EL (cell line): ENCODE data around the gene DDR2.

Experiments
- DNase-seq: peaks from one replicate; pipeline ENCODE4 v3.0.0-alpha.2; 2016

Gene DDR2

DNA sequence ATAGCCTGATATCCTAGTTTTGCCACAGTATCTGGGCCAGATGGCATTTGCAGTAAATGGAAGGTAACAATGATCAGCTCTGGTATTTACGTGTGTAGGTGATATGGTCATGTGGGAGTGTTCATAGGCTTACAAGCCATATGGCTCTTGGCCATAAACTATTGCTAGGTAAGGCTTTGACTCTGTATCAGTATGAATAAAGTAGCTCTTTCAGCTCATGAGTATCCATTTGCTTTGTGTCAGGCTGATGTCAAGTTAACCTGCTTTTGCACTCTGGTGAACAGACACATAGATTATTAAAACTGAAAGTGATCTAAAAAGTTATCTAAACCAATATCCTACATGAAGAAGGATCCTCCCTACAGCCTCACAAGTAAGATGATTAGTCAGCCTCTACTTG lies 69.0 kb downstream of the DDR2 start:
- DNase-seq, result no peak

- DNase-seq, result no peak
Measured at GRCh38 chr1:162702628-162703027, 70.4 kb downstream of the DDR2 start.

- DNase-seq, result no peak
Measured at GRCh38 chr1:162703708-162704107, 71.4 kb downstream of the DDR2 start.

GRCh38 chr1:162704673-162705424 lies 72.6 kb downstream of the DDR2 start:
- DNase-seq, result no peak

DNA sequence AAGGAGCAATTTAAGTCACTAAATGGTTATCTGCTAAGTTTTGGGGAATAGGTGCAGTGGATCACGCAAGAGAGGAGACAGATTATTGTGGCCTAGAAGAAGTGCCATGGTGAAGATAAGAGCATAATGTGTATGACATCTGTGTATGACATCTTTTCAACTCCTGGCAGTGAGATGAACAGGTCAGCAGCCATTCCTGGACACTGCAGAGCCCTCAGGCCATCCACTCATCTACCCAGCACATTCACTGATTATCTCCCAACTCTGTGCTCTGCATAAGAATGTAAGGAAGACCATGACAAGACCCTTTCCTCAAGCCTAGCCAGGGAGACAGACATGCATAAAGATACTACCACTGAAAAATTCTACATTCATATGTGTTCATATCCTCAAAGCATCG lies 73.7 kb downstream of the DDR2 start:
- DNase-seq, result no peak

- no peak for DNase-seq
Measured at GRCh38 chr1:162706606-162707005, 74.3 kb downstream of the DDR2 start.

DNA sequence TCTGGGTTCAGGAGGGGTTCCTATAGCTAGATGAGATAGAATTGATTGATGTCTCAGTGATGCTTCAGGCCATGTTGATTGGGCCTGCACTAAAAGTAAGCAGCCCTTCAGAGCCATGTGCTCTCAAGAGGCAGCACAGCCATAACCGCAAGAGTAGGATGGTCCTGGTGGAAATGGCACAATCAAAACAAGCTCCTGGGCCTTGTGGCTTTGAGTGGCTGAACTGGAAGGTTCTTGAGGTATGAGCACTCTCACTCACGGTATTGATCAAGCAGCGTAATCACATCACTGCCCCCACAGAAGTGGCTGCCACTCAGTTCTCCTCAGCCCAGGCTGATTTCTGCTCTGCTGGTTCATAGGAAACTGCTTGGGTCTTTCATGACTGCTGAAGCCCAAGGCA lies 76.0 kb downstream of the DDR2 start:
- no peak for DNase-seq

- no peak for DNase-seq
Measured at GRCh38 chr1:162709132-162709860, 77.0 kb downstream of the DDR2 start.

DNA sequence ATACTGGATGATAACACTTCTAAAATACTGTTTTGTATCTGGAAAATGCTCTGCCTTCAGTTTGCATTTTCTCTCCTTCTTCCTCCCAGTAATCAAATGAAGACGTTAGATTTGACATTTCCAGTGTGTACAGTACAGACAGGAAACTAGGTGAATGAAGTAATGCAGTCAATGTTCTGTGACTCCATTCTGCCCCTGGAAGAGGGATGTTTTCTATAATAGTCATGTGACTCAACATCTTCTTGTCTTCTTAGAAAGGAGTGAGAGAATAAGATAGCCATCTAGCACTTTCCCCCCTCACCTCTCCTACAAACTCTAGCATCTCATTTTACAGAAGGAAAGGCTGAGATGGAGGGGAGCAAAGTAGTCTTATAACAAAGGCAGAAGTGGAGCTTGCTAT lies 77.6 kb downstream of the DDR2 start:
- DNase-seq, result peak; percentile 37

- DNase-seq, result peak; percentile 26
Measured at GRCh38 chr1:162710345-162710744, 78.1 kb downstream of the DDR2 start.

GRCh38 chr1:162710780-162711465 lies 78.7 kb downstream of the DDR2 start:
- peak; percentile 18 for DNase-seq

DNA sequence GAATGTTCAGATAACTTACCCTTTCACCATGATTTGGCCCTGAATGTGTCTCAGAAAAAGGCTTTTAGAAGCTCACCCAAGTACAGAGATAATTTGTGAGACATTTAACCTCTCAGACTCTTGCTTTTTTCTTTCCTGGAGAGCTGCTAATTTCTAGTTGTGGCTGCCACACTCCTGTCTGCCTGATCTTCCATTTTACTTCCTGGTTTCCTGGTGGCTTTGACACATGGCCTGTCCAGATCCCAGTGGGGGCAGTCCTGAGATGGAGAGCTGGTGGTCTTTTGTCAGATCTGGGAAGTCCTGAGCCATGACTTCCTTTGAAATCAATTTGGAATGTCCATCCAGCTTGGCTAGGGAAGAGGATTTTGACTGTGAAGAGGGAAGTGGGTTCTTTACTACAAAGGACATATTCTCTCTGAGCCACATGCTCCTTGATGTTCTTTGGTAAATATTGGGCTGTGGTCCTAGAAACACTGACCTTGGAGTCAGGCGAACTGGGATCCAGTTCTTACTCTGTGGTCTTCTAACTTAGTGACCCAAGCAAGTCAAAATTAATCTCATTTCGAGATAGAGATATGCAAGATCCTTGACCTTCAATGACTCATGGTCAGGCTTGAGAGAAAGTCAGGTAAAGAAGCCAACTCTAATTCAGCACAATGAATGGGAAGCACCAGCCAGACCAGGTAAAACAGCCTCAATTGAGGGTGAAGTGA lies 80.2 kb downstream of the DDR2 start:
- DNase-seq, result no peak

GRCh38 chr1:162716123-162716522 lies 83.9 kb downstream of the DDR2 start:
- no peak for DNase-seq

DNA sequence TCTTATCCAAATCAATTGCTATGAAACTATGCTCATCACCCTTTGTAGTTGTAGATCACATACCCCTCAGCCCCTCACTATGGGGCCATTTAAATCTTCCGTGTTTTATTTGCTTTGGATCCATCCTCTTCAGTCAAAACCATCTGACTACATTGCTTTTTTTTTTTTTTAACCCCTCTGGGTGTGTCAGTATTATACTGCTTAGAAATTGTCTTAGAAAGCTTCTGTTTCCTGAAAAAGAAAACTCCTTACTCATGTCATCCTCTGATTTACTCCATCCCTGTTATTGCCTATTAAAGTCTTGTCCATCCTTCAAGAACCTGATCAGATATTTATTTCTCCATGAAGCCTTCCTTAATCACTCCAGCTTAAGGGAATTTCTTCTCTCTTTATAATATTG lies 84.3 kb downstream of the DDR2 start:
- DNase-seq, result no peak

DNA sequence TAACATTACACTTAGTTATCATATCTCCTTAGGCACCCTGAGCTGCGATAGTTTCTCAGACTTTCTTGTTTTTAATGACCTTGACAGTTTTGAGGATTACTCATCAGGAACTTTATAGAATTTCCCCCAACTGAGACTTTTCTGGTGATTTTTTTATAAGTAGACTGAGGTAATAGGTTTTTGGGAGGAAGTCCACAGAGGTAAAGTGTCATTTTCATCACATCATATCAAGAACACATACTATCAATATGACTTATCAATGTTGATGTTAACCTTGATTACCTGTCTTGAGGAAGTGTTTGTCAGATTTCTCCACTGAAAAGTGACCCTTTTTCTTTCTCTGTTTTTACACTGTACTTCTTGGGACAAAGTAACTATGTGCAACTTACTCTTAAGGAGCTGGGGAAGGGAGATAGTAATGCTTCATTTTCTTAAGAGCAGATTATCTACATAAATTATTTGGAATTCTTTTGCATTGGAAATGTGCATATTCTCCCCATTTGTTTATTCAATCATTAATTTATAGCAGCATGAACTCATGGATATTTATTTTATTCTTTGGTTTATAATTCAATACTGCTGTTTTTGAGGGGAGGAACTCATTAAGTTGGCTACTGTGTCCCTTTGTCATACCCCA lies 85.4 kb downstream of the DDR2 start:
- DNase-seq, result no peak

GRCh38 chr1:162719678-162720077 lies 87.4 kb downstream of the DDR2 start:
- no peak for DNase-seq

GRCh38 chr1:162720996-162721395 lies 88.7 kb downstream of the DDR2 start:
- DNase-seq, result peak; percentile 47

DNA sequence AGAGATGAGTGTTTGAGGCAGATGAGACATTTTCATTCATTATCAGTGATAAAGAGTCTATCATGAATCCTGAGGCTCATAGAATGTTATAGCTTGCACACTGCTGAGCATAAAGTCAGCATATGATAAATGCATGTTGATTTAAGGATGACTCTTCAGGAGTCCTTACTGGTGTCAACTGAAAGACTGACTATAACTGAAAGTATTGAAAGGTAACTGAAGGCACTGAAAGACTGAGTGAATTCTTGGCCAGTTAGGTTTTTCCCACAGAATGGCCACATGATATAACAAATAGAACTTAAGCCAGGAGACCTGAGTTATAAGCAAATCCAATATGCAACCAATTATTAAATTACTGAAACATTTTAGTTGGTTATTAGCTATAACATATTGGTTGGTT lies 89.2 kb downstream of the DDR2 start:
- DNase-seq, result no peak

- DNase-seq, result no peak
Measured at GRCh38 chr1:162722036-162722435, 89.8 kb downstream of the DDR2 start.

DNA sequence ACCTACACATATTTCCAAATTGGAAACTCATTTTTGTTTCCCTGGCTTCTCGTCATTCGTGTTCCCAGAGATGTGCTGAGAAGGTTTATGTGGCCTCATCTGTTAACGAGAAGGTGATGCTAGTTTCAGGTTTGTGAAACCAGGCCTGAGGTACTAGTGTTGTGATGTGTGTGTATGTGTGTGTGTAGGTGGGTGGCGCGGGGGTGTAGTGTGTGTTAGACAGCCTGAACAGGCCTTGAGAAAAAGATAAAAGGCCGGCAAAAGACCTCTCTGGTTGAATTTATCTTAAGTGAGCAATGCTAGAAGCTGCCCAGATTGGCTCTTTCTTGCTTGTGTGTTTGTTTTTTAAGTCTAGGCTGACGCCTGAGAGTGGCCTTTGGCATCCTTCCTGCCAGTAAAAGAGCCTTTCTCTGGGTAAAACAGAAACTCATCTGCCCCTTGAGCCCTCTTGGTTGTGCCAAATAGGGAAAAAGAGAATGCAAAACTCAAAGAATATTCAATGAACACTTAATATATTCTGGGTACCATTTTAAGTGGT lies 92.4 kb downstream of the DDR2 start:
- DNase-seq, result no peak

DNA sequence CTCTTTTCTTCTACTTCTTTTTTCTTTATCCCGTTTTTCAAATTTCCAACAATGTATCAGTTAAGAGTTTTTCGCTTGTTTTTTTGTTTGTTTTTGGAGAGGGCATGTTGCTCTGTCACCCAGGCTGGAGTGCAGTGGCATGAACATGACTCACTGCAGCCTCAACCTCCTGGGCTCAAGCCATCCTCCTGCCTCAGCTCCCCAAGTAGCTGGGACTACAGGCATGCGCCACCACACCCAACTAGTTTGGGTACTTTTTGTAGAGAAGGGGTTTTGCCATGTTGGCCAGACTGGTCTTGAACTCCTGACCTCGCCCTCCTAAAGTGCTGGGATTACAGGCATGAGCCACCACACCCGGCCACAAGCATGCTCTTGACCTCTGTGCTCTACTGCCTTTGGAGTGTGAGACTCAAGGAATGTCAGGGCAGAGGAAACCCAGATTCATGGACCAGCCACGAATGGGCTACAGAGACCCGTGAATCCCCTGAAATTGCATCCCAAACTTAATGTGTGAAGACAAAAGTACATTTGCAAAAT lies 93.1 kb downstream of the DDR2 start:
- peak; percentile 17 for DNase-seq

GRCh38 chr1:162726555-162726954 lies 94.3 kb downstream of the DDR2 start:
- no peak for DNase-seq
